Hepatocyte (in vitro differentiated cells): ENCODE measurements around the gene ARHGAP31. TPM values are rescaled to one million over a fixed set of nuclear protein-coding genes. Genes with fewer than 3 reads are reported as not detected.

ENCODE experiments used
- DNase-seq: peaks from one replicate; pipeline ENCODE4 v3.0.0-alpha.2; 2016; ENCODE audit warnings: low spot score
- H2AFZ ChIP-seq: fragments of 200-600 bp; sonication (generic); 2 replicates; pipeline ENCODE4 v1.6.0; 2016; ENCODE audit warnings: antibody characterized with exemption, mild to moderate bottlenecking
- H3K27ac ChIP-seq: fragments of 200-600 bp; sonication (generic); 2 replicates; pipeline ENCODE4 v1.5.1; 2016; ENCODE audit warnings: mild to moderate bottlenecking
- H3K27me3 ChIP-seq: fragments of 200-600 bp; sonication (generic); 2 replicates; pipeline ENCODE4 v1.6.1; 2016
- H3K36me3 ChIP-seq: fragments of 200-600 bp; sonication (generic); replicated peaks from 2 replicates; pipeline ENCODE4 v1.5.1; 2016; ENCODE audit warnings: low read depth; ENCODE audit not compliant: insufficient read depth
- H3K4me1 ChIP-seq: fragments of 200-600 bp; sonication (generic); 2 replicates; pipeline ENCODE4 v1.5.1; 2016; ENCODE audit warnings: mild to moderate bottlenecking, moderate library complexity; ENCODE audit not compliant: insufficient read depth
- H3K4me2 ChIP-seq: fragments of 200-600 bp; sonication (generic); 2 replicates; pipeline ENCODE4 v1.6.0; 2016
- H3K4me3 ChIP-seq: fragments of 200-600 bp; sonication (generic); 2 replicates; pipeline ENCODE4 v1.5.1; 2016; ENCODE audit warnings: mild to moderate bottlenecking
- H3K79me2 ChIP-seq: fragments of 200-600 bp; sonication (generic); 2 replicates; pipeline ENCODE4 v1.6.0; 2017; ENCODE audit warnings: mild to moderate bottlenecking
- H3K9me2 ChIP-seq: fragments of 200-600 bp; sonication (generic); replicated peaks from 2 replicates; pipeline ENCODE4 v1.6.0; 2017; ENCODE audit warnings: mild to moderate bottlenecking; ENCODE audit not compliant: insufficient read depth
- H3K9me3 ChIP-seq: fragments of 200-600 bp; sonication (generic); 2 replicates; pipeline ENCODE4 v1.5.1; 2016; ENCODE audit warnings: low read depth, mild to moderate bottlenecking
- H4K20me1 ChIP-seq: fragments of 200-600 bp; sonication (generic); 2 replicates; pipeline ENCODE4 v1.6.0; 2016; ENCODE audit warnings: mild to moderate bottlenecking; ENCODE audit not compliant: insufficient read depth, poor library complexity, severe bottlenecking
- CTCF ChIP-seq: fragments of 200-600 bp; sonication (generic); IDR thresholded peaks from 2 replicates; pipeline ENCODE4 v1.5.1; 2016; ENCODE audit warnings: antibody characterized with exemption, mild to moderate bottlenecking; ENCODE audit not compliant: poor library complexity
- EZH2 ChIP-seq: fragments of 200-600 bp; sonication (generic); IDR thresholded peaks from 2 replicates; pipeline ENCODE4 v1.6.1; 2016; ENCODE audit warnings: antibody characterized with exemption, mild to moderate bottlenecking, borderline replicate concordance
- EZH2phosphoT487 ChIP-seq: fragments of 200-600 bp; sonication (generic); IDR thresholded peaks from one replicate; pipeline ENCODE4 v1.6.1; 2018; ENCODE audit warnings: antibody characterized with exemption, mild to moderate bottlenecking, low read depth, moderate library complexity; ENCODE audit not compliant: unreplicated experiment, severe bottlenecking
- WGBS: methylation state at CpG from one replicate; pipeline ENCODE4 v1.1.6; 2016; ENCODE audit warnings: low lambda C conversion rate; ENCODE audit errors: missing lambda C conversion rate; 5-methylcytosine and 5-hydroxymethylcytosine counted together
- polyA plus RNA-seq: library from polyadenylated mRNA; unstranded; fragments of >200 nt; fragmentation: Nextera tagmentation; extraction: Ambion mirVana; gene quantifications from 2 replicates; pipeline ENCODE4 v1.2.1, GENCODE V29; 2016
- total RNA-seq: library from RNA; depleted of rRNA; stranded (reverse); fragments of >200 nt; gene quantifications from 2 replicates; pipeline ENCODE4 v1.2.3, GENCODE V29; 2014

Gene ARHGAP31
- total and polyA plus RNA-seq, 2 experiments from 2014 or later = 2.9 to 7.3 TPM

- H2AFZ ChIP-seq = no peak overlapping the region
- TF ChIP-seq EZH2 (no peak), CTCF (no peak), EZH2phosphoT487 (no peak)
- no peaks in the 10 kb centered on the region for H3K27me3 ChIP-seq
- no peaks in the 10 kb centered on the region for H3K9me3 ChIP-seq
- H3K4me1 ChIP-seq = no peaks in the 10 kb centered on the region
- no peak for DNase-seq
- H3K4me3 ChIP-seq = no peak overlapping the region
- no peak overlapping the region for H3K27ac ChIP-seq
- H3K4me2 ChIP-seq = no peak overlapping the region
- no peaks in the 10 kb centered on the region for H3K9me2 ChIP-seq
- H4K20me1 ChIP-seq = no peaks in the 10 kb centered on the region
- no peaks in the 10 kb centered on the region for H3K36me3 ChIP-seq
- no peaks in the 10 kb centered on the region for H3K79me2 ChIP-seq
- 73% methylated on average over 1 of the region's 1 CpG for WGBS
Measured at GRCh38 chr3:119403201-119403600, 109.0 kb downstream of the ARHGAP31 start.

- no peak for DNase-seq
- H3K9me3 ChIP-seq = no peaks in the 10 kb centered on the region
- WGBS = 90% methylated on average over 2 of the region's 2 CpGs
- no peak overlapping the region for H3K27ac ChIP-seq
- no peaks in the 10 kb centered on the region for H4K20me1 ChIP-seq
- H3K9me2 ChIP-seq = no peaks in the 10 kb centered on the region
- H2AFZ ChIP-seq = no peak overlapping the region
- H3K4me3 ChIP-seq = no peak overlapping the region
- H3K4me1 ChIP-seq = no peaks in the 10 kb centered on the region
- TF ChIP-seq EZH2 (no peak), CTCF (no peak), EZH2phosphoT487 (no peak)
- no peaks in the 10 kb centered on the region for H3K79me2 ChIP-seq
- H3K4me2 ChIP-seq = no peak overlapping the region
- no peaks in the 10 kb centered on the region for H3K36me3 ChIP-seq
- H3K27me3 ChIP-seq = no peaks in the 10 kb centered on the region
Measured at GRCh38 chr3:119405315-119405714, 111.1 kb downstream of the ARHGAP31 start.

GRCh38 chr3:119408243-119408950, 114.2 kb downstream of the ARHGAP31 start:
- Histone ChIP-seq H3K9me2 (no peaks in the 10 kb centered on the region), H3K27me3 (no peaks in the 10 kb centered on the region), H4K20me1 (no peaks in the 10 kb centered on the region), H3K4me1 (no peaks in the 10 kb centered on the region), H3K36me3 (no peaks in the 10 kb centered on the region), H3K4me3 (no peak overlapping the region), H3K79me2 (no peaks in the 10 kb centered on the region), H3K9me3 (no peaks in the 10 kb centered on the region), H3K4me2 (no peak overlapping the region), H2AFZ (no peak overlapping the region), H3K27ac (no peak overlapping the region)
- 84% methylated on average over 3 of the region's 3 CpGs for WGBS
- TF ChIP-seq EZH2phosphoT487 (no peak), CTCF (no peak), EZH2 (no peak)
- no peak for DNase-seq
